Measurements from ENCODE around the gene COX19. TPM values are rescaled to one million over a fixed set of nuclear protein-coding genes. Genes with fewer than 3 reads are reported as not detected.
A peak's percentile ranks its signal among the peaks of the same experiment; 100 is the strongest.

The COX19 gene
- 9.4 TPM for total RNA-seq
- long read RNA-seq, transcript COX19-201 (3 exons, 3,666 nt): major isoform, 20 of 34 reads
- long read RNA-seq, partial matches to known transcripts: 6 of 34 reads
- long read RNA-seq, other reads (novel, unspliced or antisense): 8 of 34 reads

GRCh38 chr7:974820-975681, at the start of gene COX19:
TSS of gene COX19 (minus strand) at chr7:975549. CDS start at chr7:975509, 40 bp downstream.
- peak within 1 kb of the TSS; percentile 99 for H3K27ac ChIP-seq
- no peak for TF ChIP-seq CTCF (IDR thresholded peaks at IDR 0.05)
- ATAC-seq (peak; percentile 99), DNase-seq (peak; percentile 96)
- intact Hi-C loops (cut with DNase I): no loop called here
- no peaks in the 10 kb centered on the region for H3K9me3 ChIP-seq
- peaks cover 35% of the 10 kb centered on the region for H3K36me3 ChIP-seq
- H3K4me1 ChIP-seq: peaks cover 33% of the 10 kb centered on the region
- H3K4me3 ChIP-seq: peak within 1 kb of the TSS; percentile 100
- H3K27me3 ChIP-seq: no peaks in the 10 kb centered on the region

GRCh38 chr7:1024331-1024841, 49.0 kb upstream of the COX19 start:
- no peak overlapping the region for H3K4me3 ChIP-seq
- H3K27ac ChIP-seq: no peak overlapping the region
- H3K27me3 ChIP-seq: no peaks in the 10 kb centered on the region
- H3K36me3 ChIP-seq: peaks cover 15% of the 10 kb centered on the region
- DNase-seq (no peak), ATAC-seq (no peak)
- intact Hi-C loops (cut with DNase I): no loop called here
- TF ChIP-seq CTCF (IDR thresholded peaks at IDR 0.05): no peak
- peaks cover 22% of the 10 kb centered on the region for H3K4me1 ChIP-seq
- no peaks in the 10 kb centered on the region for H3K9me3 ChIP-seq

GRCh38 chr7:1022801-1023465, 47.6 kb upstream of the COX19 start:
- Histone ChIP-seq H3K36me3 (peaks cover 20% of the 10 kb centered on the region), H3K4me3 (no peak overlapping the region), H3K27ac (no peak overlapping the region), H3K4me1 (peaks cover 17% of the 10 kb centered on the region), H3K27me3 (no peaks in the 10 kb centered on the region), H3K9me3 (no peaks in the 10 kb centered on the region)
- no peak for TF ChIP-seq CTCF (IDR thresholded peaks at IDR 0.05)
- ATAC-seq (no peak), DNase-seq (no peak)
- intact Hi-C loops (cut with DNase I): no loop called here

GRCh38 chr7:1022356-1022755, 47.0 kb upstream of the COX19 start:
- no peaks in the 10 kb centered on the region for H3K9me3 ChIP-seq
- H3K4me3 ChIP-seq: no peak overlapping the region
- peaks cover 20% of the 10 kb centered on the region for H3K36me3 ChIP-seq
- no peak for TF ChIP-seq CTCF (IDR thresholded peaks at IDR 0.05)
- H3K27ac ChIP-seq: no peak overlapping the region
- intact Hi-C loops (cut with DNase I): no loop called here
- H3K27me3 ChIP-seq: no peaks in the 10 kb centered on the region
- H3K4me1 ChIP-seq: peaks cover 14% of the 10 kb centered on the region
- DNase-seq (no peak), ATAC-seq (no peak)

- Histone ChIP-seq H3K9me3 (no peaks in the 10 kb centered on the region), H3K27ac (no peak overlapping the region), H3K4me3 (no peak overlapping the region), H3K4me1 (peaks cover 10% of the 10 kb centered on the region), H3K27me3 (no peaks in the 10 kb centered on the region), H3K36me3 (peaks cover 20% of the 10 kb centered on the region)
- TF ChIP-seq CTCF (IDR thresholded peaks at IDR 0.05): no peak
- DNase-seq (no peak), ATAC-seq (no peak)
- intact Hi-C loops (cut with DNase I): no loop called here
Observed at GRCh38 chr7:1021931-1022330, 46.6 kb upstream of the COX19 start.

Data from upper lobe of right lung (tissue), 1 donor.